Smooth muscle cell (in vitro differentiated cells): ENCODE results near the gene OPTN. TPM values are rescaled to one million over a fixed set of nuclear protein-coding genes. Genes with fewer than 3 reads are reported as not detected.

Experiments used
- DNase-seq: peaks from one replicate; lab custom pipeline; 2025; ENCODE audit not compliant: unreplicated experiment; lab: John Stamatoyannopoulos, UW
- H2AFZ ChIP-seq: fragments of 200-600 bp; sonication (generic); 2 replicates; pipeline ENCODE4 v1.6.0; 2016; ENCODE audit warnings: antibody characterized with exemption, low read depth, mild to moderate bottlenecking
- H3F3A ChIP-seq: fragments of 200-600 bp; sonication (generic); 2 replicates; pipeline ENCODE4 v1.6.0; 2017; ENCODE audit warnings: antibody characterized with exemption, low read depth
- H3K27ac ChIP-seq: fragments of 200-600 bp; sonication (generic); 2 replicates; pipeline ENCODE4 v1.5.1; 2016; ENCODE audit warnings: low read depth, mild to moderate bottlenecking
- H3K27me3 ChIP-seq: fragments of 200-600 bp; sonication (generic); 2 replicates; pipeline ENCODE4 v1.6.1; 2016; ENCODE audit warnings: low read depth, mild to moderate bottlenecking
- H3K36me3 ChIP-seq: fragments of 200-600 bp; sonication (generic); 2 replicates; pipeline ENCODE4 v1.5.1; 2016; ENCODE audit warnings: low read depth
- H3K4me1 ChIP-seq: fragments of 200-600 bp; sonication (generic); 2 replicates; pipeline ENCODE4 v1.5.1; 2016; ENCODE audit warnings: low read depth
- H3K4me2 ChIP-seq: fragments of 200-600 bp; sonication (generic); 2 replicates; pipeline ENCODE4 v1.6.0; 2016; ENCODE audit warnings: mild to moderate bottlenecking
- H3K4me3 ChIP-seq: fragments of 200-600 bp; sonication (generic); 2 replicates; pipeline ENCODE4 v1.5.1; 2016; ENCODE audit warnings: mild to moderate bottlenecking
- H3K79me2 ChIP-seq: fragments of 200-600 bp; sonication (generic); 2 replicates; pipeline ENCODE4 v1.6.0; 2016; ENCODE audit warnings: low read depth, mild to moderate bottlenecking
- H3K9ac ChIP-seq: fragments of 200-600 bp; sonication (generic); 2 replicates; pipeline ENCODE4 v1.6.0; 2016; ENCODE audit warnings: low read depth
- H3K9me3 ChIP-seq: fragments of 200-600 bp; sonication (generic); replicated peaks from 2 replicates; pipeline ENCODE4 v1.5.1; 2016; ENCODE audit warnings: low read depth
- H4K20me1 ChIP-seq: fragments of 200-600 bp; sonication (generic); 2 replicates; pipeline ENCODE4 v1.6.0; 2016; ENCODE audit warnings: low read depth
- CTCF ChIP-seq: fragments of 200-600 bp; sonication (generic); IDR thresholded peaks from 2 replicates; pipeline ENCODE4 v1.5.1; 2017; ENCODE audit warnings: borderline replicate concordance, mild to moderate bottlenecking, antibody characterized with exemption; ENCODE audit not compliant: insufficient read depth, poor library complexity, severe bottlenecking
- WGBS: methylation state at CpG from one replicate; pipeline ENCODE4 v1.1.7; 2016; ENCODE audit warnings: low lambda C conversion rate; 5-methylcytosine and 5-hydroxymethylcytosine counted together
- polyA plus RNA-seq: library from polyadenylated mRNA; unstranded; fragments of >200 nt; fragmentation: Nextera tagmentation; extraction: Ambion mirVana; gene quantifications from 2 replicates; pipeline ENCODE4 v1.2.1, GENCODE V29; 2016
- total RNA-seq: library from RNA; depleted of rRNA; stranded (reverse); fragments of >200 nt; gene quantifications from 2 replicates; pipeline ENCODE4 v1.2.3, GENCODE V29; 2014

OPTN gene
- total and polyA plus RNA-seq, 2 experiments from 2014 or later: 43.7 to 83.0 TPM

- no peak for DNase-seq
Observed at GRCh38 chr10:13165177-13165576, 65.2 kb downstream of the OPTN start.

GRCh38 chr10:13167568-13167967, 67.6 kb downstream of the OPTN start:
- Histone ChIP-seq H3K9me3 (no peaks in the 10 kb centered on the region), H3K27ac (no peak overlapping the region), H2AFZ (no peak overlapping the region), H3K27me3 (no peaks in the 10 kb centered on the region), H4K20me1 (no peaks in the 10 kb centered on the region), H3K4me3 (no peak overlapping the region), H3K79me2 (no peaks in the 10 kb centered on the region), H3F3A (no peaks in the 10 kb centered on the region), H3K9ac (no peak overlapping the region), H3K36me3 (no peaks in the 10 kb centered on the region), H3K4me1 (peaks cover under 1% of the 10 kb centered on the region), H3K4me2 (no peak overlapping the region)
- DNase-seq: no peak
- no peak for TF ChIP-seq CTCF
- 86% methylated on average over 7 of the region's 7 CpGs for WGBS

More at GRCh38 chr10:13165177-13165576, 65.2 kb downstream of the OPTN start:
- TF ChIP-seq CTCF: no peak
- Histone ChIP-seq H3K27ac (no peak overlapping the region), H3K4me2 (no peak overlapping the region), H3K27me3 (no peaks in the 10 kb centered on the region), H3K36me3 (no peaks in the 10 kb centered on the region), H2AFZ (no peak overlapping the region), H3F3A (no peaks in the 10 kb centered on the region), H3K4me1 (peaks cover 10% of the 10 kb centered on the region), H3K79me2 (peaks cover 8% of the 10 kb centered on the region), H4K20me1 (no peaks in the 10 kb centered on the region), H3K9ac (no peak overlapping the region), H3K9me3 (no peaks in the 10 kb centered on the region), H3K4me3 (no peak overlapping the region)

GRCh38 chr10:13168781-13169180, 68.8 kb downstream of the OPTN start:
- Histone ChIP-seq H3K27me3 (no peaks in the 10 kb centered on the region), H3K79me2 (no peaks in the 10 kb centered on the region), H3K9me3 (no peaks in the 10 kb centered on the region), H4K20me1 (no peaks in the 10 kb centered on the region), H3K9ac (no peak overlapping the region), H3K4me3 (no peak overlapping the region), H3K36me3 (no peaks in the 10 kb centered on the region), H2AFZ (no peak overlapping the region), H3K4me1 (no peaks in the 10 kb centered on the region), H3K27ac (no peak overlapping the region), H3K4me2 (no peak overlapping the region), H3F3A (no peaks in the 10 kb centered on the region)
- no peak for TF ChIP-seq CTCF
- 95% methylated on average over 6 of the region's 6 CpGs for WGBS
- no peak for DNase-seq

GRCh38 chr10:13173616-13174015, 73.7 kb downstream of the OPTN start:
- no peak for TF ChIP-seq CTCF
- WGBS: 97% methylated on average over 2 of the region's 2 CpGs

More at GRCh38 chr10:13173616-13174015, 73.7 kb downstream of the OPTN start:
- H3K4me2 ChIP-seq: no peak overlapping the region
- no peaks in the 10 kb centered on the region for H3F3A ChIP-seq
- H3K4me1 ChIP-seq: no peaks in the 10 kb centered on the region
- no peaks in the 10 kb centered on the region for H3K27me3 ChIP-seq
- DNase-seq: no peak
- H4K20me1 ChIP-seq: no peaks in the 10 kb centered on the region
- H3K9ac ChIP-seq: no peak overlapping the region
- H2AFZ ChIP-seq: no peak overlapping the region
- H3K9me3 ChIP-seq: no peaks in the 10 kb centered on the region
- H3K36me3 ChIP-seq: no peaks in the 10 kb centered on the region
- no peak overlapping the region for H3K4me3 ChIP-seq
- H3K79me2 ChIP-seq: no peaks in the 10 kb centered on the region
- no peak overlapping the region for H3K27ac ChIP-seq
